HepG2 (cell line): ENCODE results near the gene ATP2B3. TPM values are rescaled to one million over a fixed set of nuclear protein-coding genes. Genes with fewer than 3 reads are reported as not detected.

Source experiments
- ATAC-seq: fragments of 200-7000 bp; cut with Tn5 transposase; 3 replicates; pipeline ENCODE4 v1.9.1; 2020; ENCODE audit warnings: mild to moderate bottlenecking, moderate library complexity
- BruUV-seq: library from RNA; stranded (reverse); fragments of 400-500 nt; replicated peaks from 2 replicates; lab custom pipeline; 2021; lab: Mats Ljungman, UMichigan
- CTCF ChIA-PET: fragments of 300-600 bp; formaldehyde crosslinking; extraction: SDS; loops from one replicate; lab custom pipeline; 2021; ENCODE audit warnings: low total read pairs, inconsistent platforms, low intra/inter-chr PET ratio; lab: Yijun Ruan, JAX
- POLR2A ChIA-PET: fragments of 350-600 bp; sonication (Branson Sonifier 250); formaldehyde crosslinking; loops from one replicate; lab custom pipeline; 2020; ENCODE audit warnings: antibody characterized with exemption, inconsistent platforms; lab: Yijun Ruan, JAX
- DNase-seq: peaks from one replicate; pipeline ENCODE4 v3.0.0-alpha.2; 2015; ENCODE audit warnings: low spot score
- FAIRE-seq: peaks from 3 replicates; lab custom pipeline; 2011; peaks lifted over from hg19 to GRCh38; lab: Jason Lieb, UNC
- H2AFZ ChIP-seq: one replicate; pipeline ENCODE4 v1.6.1; 2011; ENCODE audit warnings: low read length, inconsistent platforms
- H3K27ac ChIP-seq: fragments of 300-600 bp; 3 replicates; pipeline ENCODE4 v1.8.0; 2011; ENCODE audit warnings: mixed run types, mild to moderate bottlenecking, mixed read lengths, low read length, inconsistent platforms; ENCODE audit not compliant: insufficient read depth; ENCODE audit errors: extremely low read length
- H3K27me3 ChIP-seq, 2 experiments: fragments of 200-600 bp in 1 of 2; 2 replicates in 1 of 2; 3 replicates in 1 of 2; pipeline versions ENCODE4 v1.6.0 to v1.8.0; 2011; ENCODE audit warnings: low read length in 2 of 2, mild to moderate bottlenecking in 2 of 2, moderate library complexity in 2 of 2, inconsistent platforms in 1 of 2; ENCODE audit not compliant: insufficient read depth in 2 of 2, control insufficient read depth in 1 of 2
- H3K36me3 ChIP-seq, 2 experiments: fragments of 200-600 bp in 1 of 2; replicated peaks in 1 of 2; 2 replicates in 1 of 2; 3 replicates in 1 of 2; pipeline versions ENCODE4 v1.5.1 to v1.8.0; 2011; ENCODE audit warnings: low read length in 2 of 2, inconsistent platforms in 1 of 2; ENCODE audit not compliant: insufficient read depth in 2 of 2, control insufficient read depth in 1 of 2
- H3K4me1 ChIP-seq: 2 replicates; pipeline ENCODE4 v1.5.1; 2012; ENCODE audit warnings: low read length, inconsistent platforms; ENCODE audit not compliant: insufficient read depth
- H3K4me2 ChIP-seq: 2 replicates; pipeline ENCODE4 v1.6.0; 2011; ENCODE audit warnings: low read depth, low read length, inconsistent platforms
- H3K4me3 ChIP-seq, 3 experiments: fragments of 200-600 bp in 1 of 3; sonication (generic), shearing (Covaris generic) in 1 of 3; replicated peaks in 1 of 3; 2 replicates each; pipeline ENCODE4 v1.5.1; 2011 to 2016; ENCODE audit warnings: low read length in 3 of 3, inconsistent platforms in 2 of 3, low read depth in 2 of 3, mild to moderate bottlenecking in 2 of 3, control low read depth in 1 of 3, mixed read lengths in 1 of 3; ENCODE audit not compliant: insufficient read depth in 1 of 3
- H3K79me2 ChIP-seq: one replicate; pipeline ENCODE4 v1.6.1; 2011; ENCODE audit warnings: low read length, inconsistent platforms; ENCODE audit not compliant: insufficient read depth
- H3K9ac ChIP-seq: 2 replicates; pipeline ENCODE4 v1.6.0; 2011; ENCODE audit warnings: mild to moderate bottlenecking, low read depth, low read length, inconsistent platforms; ENCODE audit not compliant: insufficient read depth
- H3K9me3 ChIP-seq: 2 replicates; pipeline ENCODE4 v1.5.1; 2012; ENCODE audit warnings: mild to moderate bottlenecking, low read length
- H4K20me1 ChIP-seq: 2 replicates; pipeline ENCODE4 v1.6.0; 2011; ENCODE audit warnings: inconsistent platforms, mild to moderate bottlenecking, low read length, moderate library complexity; ENCODE audit not compliant: insufficient read depth
- CERS6 ChIP-seq: sonication (generic); formaldehyde crosslinking; IDR thresholded peaks from 2 replicates; pipeline ENCODE4 v1.5.0; 2020; ENCODE audit warnings: missing genetic modification reagents
- CREB3 ChIP-seq: sonication (generic); formaldehyde crosslinking; IDR thresholded peaks from 2 replicates; pipeline ENCODE4 v1.5.0; 2020; ENCODE audit warnings: missing genetic modification reagents
- FOXA1 ChIP-seq, 2 experiments: fragments of 450-650 bp in 1 of 2; sonication (generic) in 1 of 2; formaldehyde crosslinking in 1 of 2; IDR thresholded peaks; 2 replicates each; pipeline versions ENCODE4 v1.4.0 to v1.6.1; 2016 to 2020; ENCODE audit warnings: missing genetic modification reagents in 1 of 2
- HMGXB3 ChIP-seq: sonication (generic); formaldehyde crosslinking; IDR thresholded peaks from 2 replicates; pipeline ENCODE4 v1.4.0; 2020; ENCODE audit warnings: missing genetic modification reagents, borderline replicate concordance
- HOXA3 ChIP-seq: sonication (generic); formaldehyde crosslinking; IDR thresholded peaks from 2 replicates; pipeline ENCODE4 v1.5.0; 2020; ENCODE audit warnings: missing genetic modification reagents
- KDM1A ChIP-seq: IDR thresholded peaks from 2 replicates; pipeline ENCODE4 v1.6.1; 2016; ENCODE audit warnings: missing compliant biosample characterization
- NFE2L2 ChIP-seq: fragments of 150-350 bp; IDR thresholded peaks from 2 replicates; pipeline ENCODE4 v1.6.1; 2014; ENCODE audit warnings: low read length
- TERF1 ChIP-seq: sonication (generic); formaldehyde crosslinking; IDR thresholded peaks from 2 replicates; pipeline ENCODE4 v1.8.0; 2022; ENCODE audit warnings: mild to moderate bottlenecking, missing genetic modification reagents, moderate library complexity
- ZNF34 ChIP-seq: sonication (generic); formaldehyde crosslinking; IDR thresholded peaks from 2 replicates; pipeline ENCODE4 v1.4.0; 2020; ENCODE audit warnings: mild to moderate bottlenecking, missing genetic modification reagents, borderline replicate concordance
- ZNF781 ChIP-seq: sonication (generic); formaldehyde crosslinking; IDR thresholded peaks from 2 replicates; pipeline ENCODE4 v1.5.1; 2020; ENCODE audit warnings: borderline replicate concordance, mild to moderate bottlenecking, missing genetic modification reagents; ENCODE audit errors: not compliant biosample characterization
- WGBS: methylation state at CpG from one replicate; pipeline ENCODE4 v1.1.6; 2017; ENCODE audit warnings: low lambda C conversion rate; 5-methylcytosine and 5-hydroxymethylcytosine counted together
- in situ Hi-C: cut with HindIII; loops from 2 replicates; pipeline ENCODE4 v1.10.0; 2017; ENCODE audit warnings: low pct_unique_long_range_greater_than_20kb; ENCODE audit not compliant: extremely low pct_ligation_motif_present
- intact Hi-C: fragments of 100-400 bp; cut with micrococcal nuclease; formaldehyde crosslinking; loops from one replicate; pipeline ENCODE4 v1.10.0; 2022; ENCODE audit not compliant: unreplicated experiment
- polyA plus RNA-seq, 8 experiments: library from polyadenylated mRNA; depleted of rRNA in 3 of 8; stranded (reverse) in 7 of 8; unstranded in 1 of 8; fragments of >200 nt; fragmentation: Illumina TruSeq in 4 of 8; extraction: Trizol in 4 of 8; gene quantifications; 2 replicates each; pipeline versions ENCODE4 v1.2.1 to v1.2.3, GENCODE V29; 2011 to 2016; ENCODE audit warnings: low read depth in 4 of 8, missing spikeins in 1 of 8, mixed read lengths in 1 of 8; ENCODE audit not compliant: insufficient read depth in 1 of 8
- total RNA-seq, 5 experiments: library from RNA; depleted of rRNA; stranded (reverse); fragments of >200 nt; fragmentation: Illumina TruSeq; extraction: Trizol; gene quantifications; 2 replicates each; pipeline ENCODE4 v1.2.3, GENCODE V29; 2016; ENCODE audit warnings: low read depth in 1 of 5

Gene ATP2B3
- total and polyA plus RNA-seq, 2 of the 13 experiments (the other 11 are each of a cell fraction or from before 2014, with no cell fraction given), result not detected

- no peak for TF ChIP-seq CERS6 (CRISPR knock-in tag)
- no peak for TF ChIP-seq KDM1A (CRISPR knock-in tag)
- no peak for TF ChIP-seq FOXA1 (IDR thresholded peaks at IDR 0.05)
- no peak for TF ChIP-seq FOXA1 (CRISPR knock-in tag; IDR thresholded peaks at IDR 0.05)
- no peak for TF ChIP-seq CREB3 (CRISPR knock-in tag)
- no peak for TF ChIP-seq HMGXB3 (CRISPR knock-in tag)
- TF ChIP-seq NFE2L2, result no peak
- no peak for TF ChIP-seq ZNF34 (CRISPR knock-in tag)
- TF ChIP-seq HOXA3, result no peak
- TF ChIP-seq TERF1 (CRISPR knock-in tag), result no peak
- no peak for TF ChIP-seq ZNF781
- Histone ChIP-seq H3K9ac (no peak overlapping the region), H4K20me1 (no peaks in the 10 kb centered on the region), H3K27ac (no peak overlapping the region), H3K4me1 (peaks cover 32% of the 10 kb centered on the region), H3K9me3 (no peaks in the 10 kb centered on the region), H3K79me2 (no peaks in the 10 kb centered on the region), H3K36me3 (no peaks in the 10 kb centered on the region), H2AFZ (no peak overlapping the region), H3K27me3 (peaks cover 0 to 17% of the 10 kb centered on the region in 2 experiments; a peak in 4 of 5 replicates), H3K4me2 (no peak overlapping the region), H3K4me3 (no peak overlapping the region)
- ATAC-seq (no peak), FAIRE-seq (no peak), DNase-seq (no peak)
- BruUV-seq, result no TSS peak
- in situ Hi-C loops (no loop called here), intact Hi-C loops (no loop called here)
- WGBS, result no CpG with 5 or more reads among the region's 2 CpGs
- ChIA-PET CTCF (no interaction called here), POLR2A (no interaction called here)
Observed at GRCh38 chrX:153578889-153579288, 61.4 kb downstream of the ATP2B3 start.
